HG02610 (cell line): ENCODE results near the gene ZNF747.

Experiments
- ATAC-seq: cut with Tn5 transposase; IDR thresholded peaks from one replicate; pipeline ENCODE4 v1.9.1; 2021; ENCODE audit warnings: mild to moderate bottlenecking, moderate library complexity; ENCODE audit not compliant: unreplicated experiment

The ZNF747 gene

GRCh38 chr16:30534368-30535105 is at the start of gene ZNF747:
TSS of gene ZNF747 (minus strand) at chr16:30534858. CDS start at chr16:30534679, 179 bp downstream.
- ATAC-seq, result peak; percentile 64

- no peak for ATAC-seq
These were observed 48.1 kb upstream of the ZNF747 start for GRCh38 chr16:30582611-30583340.

GRCh38 chr16:30581457-30581856 is 46.8 kb upstream of the ZNF747 start:
- ATAC-seq, result no peak

DNA sequence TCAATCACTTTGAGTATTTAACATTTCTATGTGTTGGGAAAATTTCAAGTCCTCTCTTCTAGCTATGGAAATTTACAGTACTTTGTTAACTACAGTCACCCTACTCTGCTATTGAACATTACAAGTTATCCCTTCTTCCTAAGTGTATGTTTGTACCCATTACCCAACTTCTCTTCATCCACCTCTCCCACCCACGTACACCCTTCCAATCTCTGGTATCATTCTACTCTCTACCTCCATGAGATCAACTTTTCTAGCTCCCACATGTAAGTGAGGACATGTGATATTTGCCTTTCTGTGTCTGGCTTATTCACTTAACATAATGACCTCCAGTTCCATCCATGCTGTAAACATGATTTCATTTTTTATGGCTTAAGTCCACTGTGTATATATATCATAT is 40.0 kb upstream of the ZNF747 start:
- no peak for ATAC-seq

DNA sequence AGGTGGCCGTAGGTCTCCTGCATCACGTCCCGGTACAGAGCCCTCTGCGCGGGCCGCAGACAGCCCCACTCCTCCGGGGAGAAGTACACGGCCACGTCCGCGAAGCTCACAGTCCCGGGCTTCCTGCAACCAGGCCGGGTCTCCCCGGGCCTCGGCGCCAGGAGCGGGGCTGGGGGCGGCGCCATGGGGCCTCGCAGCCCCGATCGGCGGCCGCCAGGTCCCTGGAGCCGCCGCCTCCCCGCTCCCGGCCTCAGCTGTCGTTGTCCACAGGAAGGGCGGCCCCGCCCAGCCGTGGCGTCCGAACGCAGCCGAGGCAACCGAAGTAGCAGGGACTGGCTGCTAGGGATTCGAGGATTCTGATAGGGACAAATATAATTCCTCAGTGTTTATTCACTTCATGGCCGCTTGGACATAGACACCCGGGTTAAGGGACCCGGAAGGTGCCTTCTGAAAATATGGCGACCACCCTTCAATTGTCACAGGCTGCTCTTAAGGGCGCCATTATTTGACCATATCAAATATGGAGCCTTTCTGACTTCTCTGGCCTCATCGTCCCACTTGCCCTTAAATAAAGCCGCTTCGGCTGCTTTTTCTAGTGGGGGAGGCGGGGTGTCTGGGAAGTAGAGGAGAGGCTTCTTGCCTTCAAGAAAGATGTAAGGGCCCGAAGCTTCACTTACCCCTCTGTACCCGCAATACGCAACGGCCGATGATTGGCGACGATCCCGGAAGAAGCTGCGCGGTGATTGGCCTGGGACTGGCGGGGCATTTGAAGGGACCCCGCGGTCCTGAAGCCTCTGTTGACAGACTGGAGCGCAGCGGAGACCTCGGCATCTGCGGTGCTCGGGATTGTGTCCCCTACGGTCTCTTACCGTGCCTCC is 37.0 kb upstream of the ZNF747 start, which contains the start of gene ZNF688:
Gene ZNF688, minus strand, starts transcription at position 270 of the 878 bp plus-strand sequence. Its CDS starts 85 bp downstream, at position 185.
- peak; percentile 69 for ATAC-seq

DNA sequence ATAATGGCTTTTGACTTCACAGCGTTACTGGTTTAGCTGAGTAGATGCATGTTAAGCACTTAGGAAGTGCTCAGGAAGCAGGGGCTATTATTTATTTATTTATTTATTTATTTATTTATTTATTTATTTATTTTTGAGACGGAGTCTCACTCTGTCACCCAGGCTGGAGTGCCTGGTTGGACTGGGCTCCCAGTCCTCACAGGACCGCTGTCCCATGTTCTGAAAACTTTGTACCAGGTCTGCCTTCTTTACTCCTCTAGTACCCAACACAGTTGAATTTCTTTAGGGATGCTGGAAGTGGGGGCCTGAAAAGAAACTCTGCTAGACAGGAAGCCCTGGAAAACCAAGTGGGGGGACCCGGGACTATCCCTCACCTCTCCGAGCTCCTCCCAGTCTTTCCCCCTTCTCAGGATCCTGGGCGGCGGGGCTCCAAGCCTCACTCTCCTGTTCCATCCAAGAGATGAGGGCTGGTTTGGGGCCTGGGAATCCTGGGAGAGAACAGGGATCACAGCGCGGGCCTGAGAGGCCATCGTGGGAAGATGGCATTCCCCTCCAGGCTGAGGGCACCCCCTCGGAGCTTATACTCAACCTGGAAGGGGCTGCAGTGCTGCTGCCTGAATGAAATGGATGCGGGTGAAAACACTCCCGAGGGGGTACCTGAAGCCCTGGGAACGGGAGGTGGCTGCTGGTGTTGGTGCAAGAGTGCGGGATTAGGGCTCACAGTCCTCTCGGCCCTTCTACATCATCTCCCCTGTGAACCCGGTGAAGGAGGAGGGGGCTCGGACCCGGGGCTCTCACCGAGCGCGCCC is 36.2 kb upstream of the ZNF747 start:
- no peak for ATAC-seq

DNA sequence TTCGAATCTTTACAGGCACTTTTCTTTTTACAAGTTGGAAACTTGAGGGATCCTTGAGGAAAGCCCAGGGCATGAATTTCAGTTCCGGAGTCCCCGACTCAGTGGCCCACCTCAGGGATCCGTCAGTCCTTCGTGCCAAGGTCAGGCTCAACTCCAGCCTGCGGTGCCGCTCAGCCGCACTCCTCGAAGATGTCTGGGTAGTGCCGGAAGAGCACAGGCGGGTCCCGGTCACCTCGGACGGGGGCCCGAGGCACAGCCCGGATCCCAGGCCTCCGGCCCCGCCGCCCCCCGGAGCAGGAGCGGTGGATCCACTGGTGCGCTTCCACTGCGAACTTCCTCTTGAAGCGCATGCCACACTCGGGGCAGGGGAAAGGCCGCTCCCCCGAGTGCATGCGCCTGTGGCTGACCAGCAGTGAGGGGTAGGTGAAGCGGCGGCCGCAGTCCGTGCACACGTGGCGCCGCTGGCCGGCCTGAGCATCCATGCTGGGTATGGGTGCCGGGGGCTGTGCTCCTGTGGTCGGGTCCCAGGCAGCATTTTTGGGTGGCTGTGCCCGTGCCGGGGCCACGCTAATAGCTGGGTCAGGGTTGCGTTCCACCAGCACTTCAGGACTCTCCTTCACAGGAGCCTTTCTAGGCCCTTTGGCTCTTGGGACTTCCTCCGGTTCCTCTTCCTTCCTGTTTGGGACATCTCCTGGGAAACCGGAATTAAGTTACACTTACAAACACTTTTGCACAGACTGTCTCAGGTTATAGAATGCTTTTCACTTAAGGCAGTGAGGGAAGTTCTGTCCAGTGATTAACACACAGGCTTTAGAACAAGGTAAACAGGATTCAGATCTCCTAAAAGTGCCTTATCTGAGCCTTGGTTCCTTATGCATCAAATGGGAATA is 35.3 kb upstream of the ZNF747 start:
- ATAC-seq, result no peak

DNA sequence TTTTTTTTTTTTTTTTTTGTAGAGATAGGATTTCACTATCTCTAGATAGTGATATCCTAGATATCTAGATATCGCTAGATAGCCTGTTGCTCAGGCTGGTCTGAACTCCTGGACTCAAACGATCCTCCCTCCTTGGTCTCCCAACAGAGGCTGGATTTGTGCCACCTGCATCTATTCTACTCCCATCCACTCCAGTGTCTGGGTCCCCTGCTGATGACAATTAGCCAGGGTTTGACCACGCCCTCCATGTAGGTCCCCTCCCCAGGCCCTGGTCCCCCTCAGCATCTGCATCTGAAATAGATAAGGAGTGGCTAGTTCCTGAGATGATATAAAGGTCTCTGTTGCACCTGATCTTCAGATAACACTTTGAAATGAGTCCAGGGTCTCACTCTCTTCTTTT is 34.6 kb upstream of the ZNF747 start:
- ATAC-seq, result no peak

GRCh38 chr16:30567991-30568638 is 33.5 kb upstream of the ZNF747 start:
- ATAC-seq, result peak; percentile 50

GRCh38 chr16:30567160-30567990 is 32.7 kb upstream of the ZNF747 start:
- peak; percentile 25 for ATAC-seq

DNA sequence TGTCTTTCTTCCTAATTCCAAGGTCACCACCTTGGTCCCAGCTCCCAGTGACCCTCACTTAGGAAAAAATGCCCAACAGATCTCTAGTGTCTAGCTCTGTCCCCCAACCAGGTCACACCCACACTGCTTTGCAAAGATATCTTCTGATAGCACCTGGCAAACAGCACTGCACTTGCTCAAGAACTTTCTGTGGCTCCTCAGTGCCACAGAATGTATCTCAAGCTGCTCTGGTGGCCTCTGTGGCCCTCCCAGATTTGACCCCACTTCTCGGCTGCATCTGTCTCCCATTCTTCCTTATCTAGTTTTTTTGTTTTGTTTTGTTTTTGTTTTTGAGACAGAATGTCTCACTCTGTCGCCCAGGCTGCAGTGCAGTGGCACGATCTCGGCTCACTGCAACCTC is 31.9 kb upstream of the ZNF747 start:
- ATAC-seq, result no peak

GRCh38 chr16:30565984-30566383 is 31.3 kb upstream of the ZNF747 start:
- no peak for ATAC-seq

DNA sequence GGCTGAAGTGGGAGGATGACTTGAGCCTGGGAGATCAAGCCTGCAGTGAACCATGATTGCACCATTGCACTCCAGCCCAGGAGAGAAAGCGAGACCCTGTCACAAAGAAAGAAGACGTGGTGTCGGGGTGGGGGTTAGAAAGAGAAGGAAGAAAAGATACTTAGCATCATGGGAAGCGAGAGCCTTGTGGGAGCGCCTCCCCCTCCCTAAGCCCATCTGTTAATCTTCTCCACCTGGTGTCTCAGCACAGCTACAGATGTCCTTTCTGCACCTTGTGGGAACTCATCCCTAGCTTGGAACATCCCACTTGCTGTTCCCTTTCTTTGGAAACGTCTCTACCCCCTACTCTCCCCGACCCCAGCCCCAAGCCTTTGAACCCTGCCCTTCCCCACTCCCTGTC is 30.9 kb upstream of the ZNF747 start:
- ATAC-seq, result no peak

GRCh38 chr16:30562021-30562420 is 27.4 kb upstream of the ZNF747 start:
- ATAC-seq, result no peak

GRCh38 chr16:30561089-30561816 is 26.6 kb upstream of the ZNF747 start:
- no peak for ATAC-seq

DNA sequence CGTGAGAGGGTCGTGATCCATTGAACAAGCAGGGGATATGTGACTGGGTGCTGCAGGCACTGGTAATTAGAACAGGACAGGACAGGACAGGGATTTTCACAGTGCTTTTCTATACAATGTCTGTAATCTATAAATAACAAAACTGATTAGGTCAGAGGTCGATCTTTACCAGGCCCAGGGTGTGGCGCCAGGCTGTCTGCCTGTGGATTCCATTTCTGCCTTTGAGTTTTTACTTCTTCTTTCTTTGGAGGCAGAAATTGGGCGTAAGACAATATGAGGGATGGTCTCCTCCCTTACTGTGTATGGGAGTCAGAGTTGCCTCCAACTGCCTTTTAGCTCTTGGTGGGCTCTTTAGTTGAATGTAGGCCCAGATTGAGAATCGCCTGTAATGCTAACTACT is 25.0 kb upstream of the ZNF747 start:
- no peak for ATAC-seq

GRCh38 chr16:30558789-30559377 is 24.2 kb upstream of the ZNF747 start:
- no peak for ATAC-seq
